ENCODE data around the gene EGFR.

Gene EGFR

DNA sequence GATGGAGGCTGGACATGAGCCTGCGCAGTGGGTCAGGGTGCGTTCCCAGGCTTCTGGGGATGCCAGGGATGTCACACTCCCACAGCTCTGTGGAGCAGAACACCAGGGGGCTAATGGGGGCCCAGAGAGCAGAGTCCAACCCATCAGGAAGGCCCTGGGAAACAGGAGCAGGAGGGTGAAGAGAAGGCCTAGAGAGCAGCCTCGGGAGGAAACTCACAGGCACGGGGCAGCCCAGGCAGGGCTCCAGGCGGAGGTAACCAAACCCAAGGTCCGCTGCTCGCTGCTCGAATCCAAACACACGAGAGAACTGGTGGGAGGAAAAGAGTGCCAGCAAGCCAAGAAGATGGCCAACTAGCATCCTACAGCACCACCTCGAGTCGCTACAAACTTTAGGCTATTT is 215.6 kb downstream of the EGFR start:
- H3K9me3 ChIP-seq (replicated peaks; ENCODE audit: low read length) = no peaks in the 10 kb centered on the region
- peaks cover 85% of the 10 kb centered on the region for H3K27me3 ChIP-seq (ENCODE audit: control insufficient read depth, insufficient read depth, low read length)
- no peaks in the 10 kb centered on the region for H3K4me1 ChIP-seq (ENCODE audit: control insufficient read depth, insufficient read depth, low read length)
- H3K4me3 ChIP-seq (ENCODE audit: low read length) = no peak overlapping the region
- H3K4me2 ChIP-seq (ENCODE audit: low read length) = no peak overlapping the region
- H3K9ac ChIP-seq (ENCODE audit: low read depth, low read length) = no peak overlapping the region
- H3K36me3 ChIP-seq (ENCODE audit: insufficient read depth, low read length) = no peaks in the 10 kb centered on the region

DNA sequence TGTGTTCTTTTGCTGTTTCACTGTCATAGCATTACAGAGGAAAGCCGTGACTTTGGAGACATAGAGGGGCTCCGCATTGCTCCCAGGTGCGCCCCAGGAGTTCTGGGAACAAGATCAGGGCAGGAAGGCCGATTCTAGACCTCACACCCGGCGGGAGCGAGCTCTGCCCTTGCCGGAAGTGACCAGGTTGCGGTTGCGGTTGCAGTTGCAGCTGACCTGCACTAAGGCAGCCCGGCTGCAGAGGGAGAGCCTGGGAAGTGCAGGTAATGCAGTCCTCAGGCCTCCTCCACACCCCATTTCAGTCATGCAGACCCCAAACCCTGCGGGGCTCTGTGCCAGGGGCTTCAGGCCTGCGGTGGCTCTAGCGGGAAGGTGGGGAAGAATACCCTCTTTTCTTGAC is 216.3 kb downstream of the EGFR start:
- peaks cover 83% of the 10 kb centered on the region for H3K27me3 ChIP-seq (ENCODE audit: control insufficient read depth, insufficient read depth, low read length)

DNA sequence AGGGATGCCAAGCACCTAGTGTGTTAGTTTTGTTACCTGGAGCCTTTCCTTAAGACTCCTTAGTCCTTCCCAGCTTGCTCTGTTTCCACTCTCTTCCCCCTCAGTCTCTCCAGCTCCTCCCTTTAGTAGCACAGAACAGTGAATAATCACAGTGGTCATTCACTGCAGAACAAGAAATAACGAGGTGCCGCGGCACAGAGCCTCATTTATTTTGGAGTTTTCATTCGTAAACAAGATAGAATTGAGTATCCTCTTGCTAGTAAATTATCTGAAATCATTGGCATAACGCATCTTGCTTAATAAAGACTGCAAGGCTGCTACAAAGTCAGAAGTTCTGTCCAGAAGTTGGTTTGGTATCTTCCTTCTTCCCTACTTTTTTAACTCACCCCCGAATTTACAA is 217.0 kb downstream of the EGFR start:
- Histone ChIP-seq H3K36me3 (ENCODE audit: insufficient read depth, low read length) (no peaks in the 10 kb centered on the region), H3K4me3 (ENCODE audit: low read length) (no peak overlapping the region), H3K9me3 (replicated peaks; ENCODE audit: low read length) (no peaks in the 10 kb centered on the region), H3K27me3 (ENCODE audit: control insufficient read depth, insufficient read depth, low read length) (peaks cover 78% of the 10 kb centered on the region), H3K4me2 (ENCODE audit: low read length) (no peak overlapping the region), H3K9ac (ENCODE audit: low read depth, low read length) (no peak overlapping the region), H3K4me1 (ENCODE audit: control insufficient read depth, insufficient read depth, low read length) (no peaks in the 10 kb centered on the region)

More for the DNA sequence above, 216.3 kb downstream of the EGFR start:
- no peak overlapping the region for H3K4me2 ChIP-seq (ENCODE audit: low read length)
- no peak overlapping the region for H3K9ac ChIP-seq (ENCODE audit: low read depth, low read length)
- H3K4me3 ChIP-seq (ENCODE audit: low read length) = no peak overlapping the region
- no peaks in the 10 kb centered on the region for H3K36me3 ChIP-seq (ENCODE audit: insufficient read depth, low read length)
- H3K9me3 ChIP-seq (replicated peaks; ENCODE audit: low read length) = no peaks in the 10 kb centered on the region
- no peaks in the 10 kb centered on the region for H3K4me1 ChIP-seq (ENCODE audit: control insufficient read depth, insufficient read depth, low read length)

DNA sequence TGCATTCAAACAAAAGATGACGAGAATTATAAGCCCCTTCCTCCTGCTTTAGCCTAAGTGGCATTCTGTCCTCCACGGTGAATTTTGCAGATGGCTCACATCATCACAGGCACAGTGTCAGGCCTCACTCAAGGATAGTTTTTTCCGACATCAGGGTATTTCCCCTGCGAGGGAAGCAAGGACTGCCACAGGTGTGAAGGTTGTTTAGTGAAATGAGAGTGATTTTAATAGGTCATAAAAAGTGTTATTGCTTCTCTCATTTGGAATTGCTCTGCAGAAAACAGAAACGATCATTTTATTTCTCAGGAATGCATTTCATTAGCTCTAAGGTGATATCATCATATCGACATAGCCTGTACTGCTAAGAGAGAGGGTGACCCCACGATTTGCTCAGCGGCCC is 217.7 kb downstream of the EGFR start:
- Histone ChIP-seq H3K36me3 (ENCODE audit: insufficient read depth, low read length) (no peaks in the 10 kb centered on the region), H3K4me3 (ENCODE audit: low read length) (no peak overlapping the region), H3K27me3 (ENCODE audit: control insufficient read depth, insufficient read depth, low read length) (peaks cover 71% of the 10 kb centered on the region), H3K9ac (ENCODE audit: low read depth, low read length) (no peak overlapping the region), H3K9me3 (replicated peaks; ENCODE audit: low read length) (no peaks in the 10 kb centered on the region), H3K4me2 (ENCODE audit: low read length) (no peak overlapping the region), H3K4me1 (ENCODE audit: control insufficient read depth, insufficient read depth, low read length) (no peaks in the 10 kb centered on the region)

DNA sequence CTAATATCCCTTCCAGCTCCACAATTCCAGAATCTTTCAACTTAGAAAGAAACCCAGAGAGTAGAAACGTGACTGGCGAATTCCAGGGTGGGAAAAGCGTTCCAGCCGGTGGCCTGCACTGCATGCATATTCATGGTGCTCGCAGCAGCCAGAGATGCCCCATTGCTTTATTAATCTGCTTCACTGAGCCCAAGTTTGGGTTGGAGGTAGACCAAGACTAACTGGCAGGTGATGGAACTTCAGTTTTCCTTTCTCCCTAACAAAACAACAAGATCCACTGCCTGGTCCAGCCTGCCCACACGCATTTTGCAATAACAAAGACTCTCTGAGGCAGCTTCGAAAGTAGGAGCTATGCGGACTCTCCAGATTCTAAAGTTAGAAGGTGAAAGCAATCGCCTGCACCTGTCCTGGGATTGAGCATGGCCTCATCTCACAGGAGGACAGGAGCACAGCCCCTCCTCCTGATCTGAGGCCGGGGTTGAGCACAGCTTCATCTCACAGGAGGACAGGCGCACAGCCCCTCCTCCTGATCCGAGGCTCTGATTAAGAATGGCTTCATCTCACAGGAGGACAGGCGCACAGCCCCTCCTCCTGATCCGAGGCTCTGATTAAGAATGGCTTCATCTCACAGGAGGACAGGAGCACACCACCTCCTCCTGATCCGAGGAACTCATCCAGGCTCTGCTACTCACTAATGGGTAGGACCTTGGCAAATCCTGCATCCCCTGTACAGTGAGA is 218.5 kb downstream of the EGFR start:
- Histone ChIP-seq H3K9ac (ENCODE audit: low read depth, low read length) (no peak overlapping the region), H3K9me3 (replicated peaks; ENCODE audit: low read length) (no peaks in the 10 kb centered on the region), H3K36me3 (ENCODE audit: insufficient read depth, low read length) (no peaks in the 10 kb centered on the region)

DNA sequence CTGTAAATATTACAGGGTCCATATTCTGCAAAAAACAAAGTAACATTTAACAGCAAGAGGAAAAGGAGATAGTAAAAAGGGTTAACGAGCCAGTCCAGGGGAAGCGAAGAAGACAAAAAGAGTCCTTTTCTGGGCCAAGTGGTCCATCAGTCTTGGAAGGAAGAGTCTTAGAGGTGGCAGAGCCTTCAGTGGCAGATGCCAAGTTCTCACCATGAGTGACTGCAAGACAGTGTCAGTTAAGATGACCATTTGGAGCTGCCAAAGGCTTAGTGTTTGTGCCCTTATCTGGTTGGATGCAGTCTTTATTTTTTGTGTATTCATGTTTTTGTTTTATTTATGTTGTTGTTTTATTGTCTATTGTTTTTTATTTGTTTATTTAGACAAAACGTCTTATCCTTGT is 220.6 kb downstream of the EGFR start:
- Histone ChIP-seq H3K4me1 (ENCODE audit: control insufficient read depth, insufficient read depth, low read length) (peaks cover 4% of the 10 kb centered on the region), H3K9me3 (replicated peaks; ENCODE audit: low read length) (no peaks in the 10 kb centered on the region), H3K9ac (ENCODE audit: low read depth, low read length) (no peak overlapping the region), H3K4me3 (ENCODE audit: low read length) (no peak overlapping the region), H3K36me3 (ENCODE audit: insufficient read depth, low read length) (no peaks in the 10 kb centered on the region), H3K27me3 (ENCODE audit: control insufficient read depth, insufficient read depth, low read length) (peaks cover 49% of the 10 kb centered on the region), H3K4me2 (ENCODE audit: low read length) (no peak overlapping the region)

More for the DNA sequence above, 218.5 kb downstream of the EGFR start:
- Histone ChIP-seq H3K4me2 (ENCODE audit: low read length) (no peak overlapping the region), H3K4me1 (ENCODE audit: control insufficient read depth, insufficient read depth, low read length) (no peaks in the 10 kb centered on the region), H3K27me3 (ENCODE audit: control insufficient read depth, insufficient read depth, low read length) (peaks cover 63% of the 10 kb centered on the region), H3K4me3 (ENCODE audit: low read length) (no peak overlapping the region)

DNA sequence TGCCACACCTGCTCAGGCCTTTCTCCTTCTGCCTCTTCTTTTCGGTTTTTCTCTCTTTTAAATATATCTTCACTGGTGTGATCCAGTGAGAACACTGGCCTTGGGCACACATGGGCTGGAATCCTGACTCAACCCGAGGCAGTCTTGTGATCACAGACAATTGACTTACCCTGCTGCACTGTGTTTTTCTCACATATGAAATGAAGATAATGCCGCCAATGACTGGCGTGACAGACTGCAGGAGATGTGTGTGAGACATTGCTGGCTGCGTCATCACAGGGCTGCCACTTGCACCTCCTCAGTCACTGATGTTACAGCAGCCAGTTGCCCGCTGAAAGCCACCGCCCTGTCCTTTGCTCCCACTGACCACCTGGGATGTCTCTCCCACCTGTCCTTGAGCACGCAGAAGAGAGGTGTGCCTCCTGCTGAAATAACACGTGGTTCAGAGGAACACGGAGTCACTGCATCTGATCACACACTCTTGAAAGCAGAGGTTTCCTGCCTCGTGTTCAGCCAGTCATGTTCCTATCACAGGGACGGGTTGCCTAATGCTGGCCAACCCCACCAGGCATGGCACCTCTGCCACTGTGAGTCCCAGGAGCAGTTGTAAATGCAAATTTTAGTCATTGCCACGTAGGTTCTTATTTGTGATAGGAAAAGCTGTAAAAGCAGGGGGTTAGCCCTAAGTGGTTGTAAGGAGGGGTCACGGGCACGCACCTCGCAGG is 221.8 kb downstream of the EGFR start:
- Histone ChIP-seq H3K9me3 (replicated peaks; ENCODE audit: low read length) (no peaks in the 10 kb centered on the region), H3K4me3 (ENCODE audit: low read length) (no peak overlapping the region), H3K9ac (ENCODE audit: low read depth, low read length) (no peak overlapping the region), H3K36me3 (ENCODE audit: insufficient read depth, low read length) (no peaks in the 10 kb centered on the region), H3K4me1 (ENCODE audit: control insufficient read depth, insufficient read depth, low read length) (peaks cover 16% of the 10 kb centered on the region), H3K27me3 (ENCODE audit: control insufficient read depth, insufficient read depth, low read length) (peaks cover 37% of the 10 kb centered on the region), H3K4me2 (ENCODE audit: low read length) (no peak overlapping the region)

DNA sequence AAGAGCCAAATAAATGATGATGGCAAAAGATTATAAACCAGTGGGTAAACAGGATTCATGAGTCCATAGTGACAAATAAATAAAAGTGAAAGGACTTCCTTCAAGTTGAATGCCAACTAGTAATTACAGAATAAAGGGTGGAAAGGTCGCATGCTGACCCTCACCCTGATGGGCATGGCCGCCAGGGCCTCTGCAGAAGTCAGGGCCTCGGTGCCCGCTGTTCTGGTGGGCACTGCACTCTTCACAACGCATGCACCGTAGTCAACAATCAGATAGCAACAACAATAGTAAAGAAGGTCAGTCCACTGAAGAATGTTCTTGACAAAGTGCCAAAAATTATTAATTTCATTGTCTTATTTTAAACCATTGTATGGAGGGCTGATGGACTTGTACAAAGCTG is 223.1 kb downstream of the EGFR start:
- H3K4me1 ChIP-seq (ENCODE audit: control insufficient read depth, insufficient read depth, low read length) = peaks cover 27% of the 10 kb centered on the region
- no peak overlapping the region for H3K9ac ChIP-seq (ENCODE audit: low read depth, low read length)
- H3K9me3 ChIP-seq (replicated peaks; ENCODE audit: low read length) = no peaks in the 10 kb centered on the region
- no peak overlapping the region for H3K4me3 ChIP-seq (ENCODE audit: low read length)
- H3K36me3 ChIP-seq (ENCODE audit: insufficient read depth, low read length) = no peaks in the 10 kb centered on the region
- no peak overlapping the region for H3K4me2 ChIP-seq (ENCODE audit: low read length)
- H3K27me3 ChIP-seq (ENCODE audit: control insufficient read depth, insufficient read depth, low read length) = peaks cover 24% of the 10 kb centered on the region

DNA sequence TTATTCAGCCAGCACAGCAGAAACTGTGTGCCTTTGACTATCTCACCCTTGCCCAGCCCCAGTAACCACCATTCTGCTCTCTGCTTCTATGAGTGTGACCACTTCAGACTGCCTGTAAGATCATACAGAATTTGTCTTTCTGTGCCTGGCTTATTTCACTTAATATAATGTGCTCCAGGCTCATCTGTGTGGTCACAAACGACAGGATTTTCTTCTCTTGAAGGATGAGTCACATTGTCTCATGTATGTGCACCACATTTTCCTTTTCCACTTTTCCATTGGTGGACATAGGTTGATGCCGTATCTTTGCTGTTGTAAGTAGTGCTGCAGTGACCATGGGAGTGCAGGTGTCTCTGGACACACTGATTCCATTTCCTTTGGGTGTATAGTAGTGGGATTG is 223.8 kb downstream of the EGFR start:
- no peak overlapping the region for H3K4me3 ChIP-seq (ENCODE audit: low read length)
- H3K4me2 ChIP-seq (ENCODE audit: low read length) = no peak overlapping the region
- no peaks in the 10 kb centered on the region for H3K36me3 ChIP-seq (ENCODE audit: insufficient read depth, low read length)
- H3K27me3 ChIP-seq (ENCODE audit: control insufficient read depth, insufficient read depth, low read length) = peaks cover 19% of the 10 kb centered on the region
- peaks cover 34% of the 10 kb centered on the region for H3K4me1 ChIP-seq (ENCODE audit: control insufficient read depth, insufficient read depth, low read length)
- no peaks in the 10 kb centered on the region for H3K9me3 ChIP-seq (replicated peaks; ENCODE audit: low read length)
- H3K9ac ChIP-seq (ENCODE audit: low read depth, low read length) = no peak overlapping the region

DNA sequence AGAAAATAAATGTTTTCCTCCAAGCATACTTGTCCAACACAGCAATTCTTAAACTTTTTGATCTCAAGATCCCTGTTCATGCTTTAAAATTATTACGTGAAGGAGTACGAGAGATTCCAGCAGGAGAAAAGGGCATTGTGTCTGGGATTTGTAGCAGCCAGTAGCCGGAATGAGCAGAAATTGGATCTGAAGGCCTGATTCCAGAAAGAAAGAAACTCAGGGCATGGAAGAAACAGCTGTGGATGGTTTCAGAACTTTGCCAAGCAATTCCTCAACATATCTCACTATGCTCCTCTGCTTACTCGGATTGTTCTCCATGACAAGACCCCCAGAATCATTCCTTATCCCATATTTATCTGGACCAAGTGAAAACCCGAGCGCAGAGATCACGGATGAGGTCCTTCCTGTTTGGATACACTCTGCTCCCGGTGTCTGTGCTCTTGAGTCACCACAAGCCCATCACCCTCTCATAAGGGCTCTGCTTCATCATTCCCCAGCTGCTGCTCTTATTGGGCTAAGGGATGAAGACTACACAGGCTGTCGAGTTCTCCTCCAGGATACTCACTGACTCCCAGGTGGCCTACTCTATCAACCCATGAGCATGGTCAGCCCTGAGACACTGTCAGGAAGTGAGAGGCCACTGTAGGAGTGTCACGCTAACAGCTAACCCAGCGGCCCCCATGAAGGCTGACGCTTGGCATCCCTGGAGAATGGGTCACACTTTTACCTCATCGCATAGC is 225.4 kb downstream of the EGFR start:
- H3K36me3 ChIP-seq (ENCODE audit: insufficient read depth, low read length) = no peaks in the 10 kb centered on the region
- H3K4me1 ChIP-seq (ENCODE audit: control insufficient read depth, insufficient read depth, low read length) = peaks cover 38% of the 10 kb centered on the region
- H3K27me3 ChIP-seq (ENCODE audit: control insufficient read depth, insufficient read depth, low read length) = peaks cover 3% of the 10 kb centered on the region
- peak overlapping the region; percentile 41 for H3K9ac ChIP-seq (ENCODE audit: low read depth, low read length)
- no peaks in the 10 kb centered on the region for H3K9me3 ChIP-seq (replicated peaks; ENCODE audit: low read length)
- no peak overlapping the region for H3K4me3 ChIP-seq (ENCODE audit: low read length)
- H3K4me2 ChIP-seq (ENCODE audit: low read length) = no peak overlapping the region

DNA sequence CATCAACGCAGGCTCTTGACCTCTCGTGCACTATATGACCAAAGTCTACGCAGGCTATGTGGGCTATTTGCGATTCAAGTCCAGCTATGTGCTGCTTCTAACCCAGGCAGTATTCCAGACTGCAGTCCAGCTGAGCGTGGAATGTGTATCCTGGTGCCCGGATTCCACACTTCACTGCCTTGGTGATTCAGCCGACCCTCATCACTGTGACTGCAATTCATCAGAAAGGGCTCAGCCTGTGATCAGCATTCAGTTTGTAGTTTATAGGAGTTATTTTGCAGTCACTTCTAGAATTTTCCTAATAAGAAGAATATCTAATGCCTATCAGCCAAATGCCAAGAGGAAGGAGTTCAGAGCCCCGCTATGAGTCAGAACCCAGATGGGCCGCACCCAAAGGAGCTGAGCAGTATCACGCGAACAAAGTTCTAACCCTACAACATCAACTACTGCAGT is 226.5 kb downstream of the EGFR start:
- H3K4me1 ChIP-seq (ENCODE audit: control insufficient read depth, insufficient read depth, low read length) = peaks cover 38% of the 10 kb centered on the region
- H3K36me3 ChIP-seq (ENCODE audit: insufficient read depth, low read length) = no peaks in the 10 kb centered on the region
- H3K4me2 ChIP-seq (ENCODE audit: low read length) = peak overlapping the region; percentile 32
- H3K9me3 ChIP-seq (replicated peaks; ENCODE audit: low read length) = no peaks in the 10 kb centered on the region
- no peak overlapping the region for H3K4me3 ChIP-seq (ENCODE audit: low read length)
- H3K9ac ChIP-seq (ENCODE audit: low read depth, low read length) = peak overlapping the region; percentile 54
- no peaks in the 10 kb centered on the region for H3K27me3 ChIP-seq (ENCODE audit: control insufficient read depth, insufficient read depth, low read length)

Measured in skeletal muscle satellite cell (primary cell).